ENCODE measurements around the gene C15orf61. TPM values are rescaled to one million over a fixed set of nuclear protein-coding genes. Genes with fewer than 3 reads are reported as not detected.

The C15orf61 gene
- total and polyA plus RNA-seq, 2 experiments from 2014 or later = 6.8 to 7.2 TPM

GRCh38 chr15:67510597-67511190, 10.2 kb upstream of the C15orf61 start:
- H3K9me3 ChIP-seq (ENCODE audit: low read depth) = no peaks in the 10 kb centered on the region
- H3K4me1 ChIP-seq (ENCODE audit: low read depth) = no peaks in the 10 kb centered on the region
- no peak overlapping the region for H3K27ac ChIP-seq
- TF ChIP-seq CTCF (IDR thresholded peaks at IDR 0.05; ENCODE audit: low read depth, low read length) = no peak
- DNase-seq (ENCODE audit: low read depth in 1 of 2, low spot score in 1 of 2) = peak in 1 of 2 donors; percentile 59
- no peak overlapping the region for H3K4me3 ChIP-seq
- H3K36me3 ChIP-seq = no peaks in the 10 kb centered on the region
- H3K27me3 ChIP-seq = no peaks in the 10 kb centered on the region

- Histone ChIP-seq H3K9me3 (ENCODE audit: low read depth) (no peaks in the 10 kb centered on the region), H3K4me3 (no peak overlapping the region), H3K4me1 (ENCODE audit: low read depth) (no peaks in the 10 kb centered on the region), H3K27ac (no peak overlapping the region), H3K27me3 (no peaks in the 10 kb centered on the region), H3K36me3 (no peaks in the 10 kb centered on the region)
- TF ChIP-seq CTCF (IDR thresholded peaks at IDR 0.05; ENCODE audit: low read depth, low read length) = no peak
- DNase-seq (ENCODE audit: low read depth in 1 of 2, low spot score in 1 of 2) = no peak
Measured at GRCh38 chr15:67511606-67512005, 9.3 kb upstream of the C15orf61 start.

GRCh38 chr15:67512140-67512539, 8.8 kb upstream of the C15orf61 start:
- TF ChIP-seq CTCF (IDR thresholded peaks at IDR 0.05; ENCODE audit: low read depth, low read length) = no peak
- H3K9me3 ChIP-seq (ENCODE audit: low read depth) = no peaks in the 10 kb centered on the region
- H3K4me1 ChIP-seq (ENCODE audit: low read depth) = no peaks in the 10 kb centered on the region
- H3K27ac ChIP-seq = no peak overlapping the region
- no peaks in the 10 kb centered on the region for H3K36me3 ChIP-seq
- no peaks in the 10 kb centered on the region for H3K27me3 ChIP-seq
- DNase-seq (ENCODE audit: low read depth in 1 of 2, low spot score in 1 of 2) = no peak
- H3K4me3 ChIP-seq = no peak overlapping the region

GRCh38 chr15:67512933-67513714, 7.8 kb upstream of the C15orf61 start:
- Histone ChIP-seq H3K27me3 (no peaks in the 10 kb centered on the region), H3K4me1 (ENCODE audit: low read depth) (no peaks in the 10 kb centered on the region), H3K36me3 (no peaks in the 10 kb centered on the region), H3K4me3 (no peak overlapping the region), H3K9me3 (ENCODE audit: low read depth) (no peaks in the 10 kb centered on the region), H3K27ac (no peak overlapping the region)
- DNase-seq (ENCODE audit: low read depth in 1 of 2, low spot score in 1 of 2) = no peak
- TF ChIP-seq CTCF (IDR thresholded peaks at IDR 0.05; ENCODE audit: low read depth, low read length) = no peak

GRCh38 chr15:67515090-67515489, 5.8 kb upstream of the C15orf61 start:
- H3K4me3 ChIP-seq = no peak overlapping the region
- no peaks in the 10 kb centered on the region for H3K27me3 ChIP-seq
- no peaks in the 10 kb centered on the region for H3K36me3 ChIP-seq
- H3K4me1 ChIP-seq (ENCODE audit: low read depth) = no peaks in the 10 kb centered on the region
- no peak for DNase-seq (ENCODE audit: low read depth in 1 of 2, low spot score in 1 of 2)
- no peak overlapping the region for H3K27ac ChIP-seq
- no peaks in the 10 kb centered on the region for H3K9me3 ChIP-seq (ENCODE audit: low read depth)
- TF ChIP-seq CTCF (IDR thresholded peaks at IDR 0.05; ENCODE audit: low read depth, low read length) = no peak

Measured in cardiac muscle cell (in vitro differentiated cells and primary cell).